H9 (cell line): ENCODE results near the gene SCOC. TPM values are rescaled to one million over a fixed set of nuclear protein-coding genes. Genes with fewer than 3 reads are reported as not detected.

Experiments
- DNase-seq: peaks from one replicate; pipeline ENCODE4 v3.0.0-alpha.2; 2017
- H2AFZ ChIP-seq: one replicate; pipeline ENCODE4 v1.6.1; 2013; ENCODE audit warnings: mild to moderate bottlenecking, low read length, control low read depth, moderate library complexity
- H2AK5ac ChIP-seq: 2 replicates; pipeline ENCODE4 v1.6.1; 2013; ENCODE audit warnings: low read length, control low read depth, mixed read lengths; ENCODE audit not compliant: insufficient read length
- H2BK120ac ChIP-seq: one replicate; pipeline ENCODE4 v1.6.1; 2013; ENCODE audit warnings: low read depth, mild to moderate bottlenecking, low read length, control low read depth, inconsistent platforms; ENCODE audit not compliant: poor library complexity, severe bottlenecking
- H2BK12ac ChIP-seq: 2 replicates; pipeline ENCODE4 v1.6.1; 2013; ENCODE audit warnings: low read length, control low read depth, mixed read lengths, low read depth; ENCODE audit not compliant: insufficient read length
- H2BK15ac ChIP-seq: 2 replicates; pipeline ENCODE4 v1.6.1; 2013; ENCODE audit warnings: low read depth, low read length, control low read depth
- H2BK20ac ChIP-seq: one replicate; pipeline ENCODE4 v1.6.1; 2013; ENCODE audit warnings: low read depth, mild to moderate bottlenecking, low read length, control low read depth, inconsistent platforms; ENCODE audit not compliant: poor library complexity, severe bottlenecking
- H2BK5ac ChIP-seq: 2 replicates; pipeline ENCODE4 v1.6.1; 2013; ENCODE audit warnings: low read length, control low read depth, mixed read lengths; ENCODE audit not compliant: insufficient read length
- H3K14ac ChIP-seq: 2 replicates; pipeline ENCODE4 v1.6.1; 2013; ENCODE audit warnings: low read length, control low read depth; ENCODE audit not compliant: insufficient read depth
- H3K18ac ChIP-seq: 2 replicates; pipeline ENCODE4 v1.6.1; 2013; ENCODE audit warnings: low read depth, mild to moderate bottlenecking, mixed read lengths, low read length, control low read depth; ENCODE audit not compliant: insufficient read length
- H3K23ac ChIP-seq: 2 replicates; pipeline ENCODE4 v1.6.1; 2013; ENCODE audit warnings: low read length, control low read depth, mixed read lengths, low read depth; ENCODE audit not compliant: insufficient read length
- H3K23me2 ChIP-seq: 2 replicates; pipeline ENCODE4 v1.6.1; 2013; ENCODE audit warnings: low read depth, mild to moderate bottlenecking, mixed read lengths, low read length, control low read depth; ENCODE audit not compliant: insufficient read length, poor library complexity, severe bottlenecking
- H3K27ac ChIP-seq: 2 replicates; pipeline ENCODE4 v1.5.1; 2013; ENCODE audit warnings: low read length, control low read depth, mixed read lengths, low read depth; ENCODE audit not compliant: insufficient read length
- H3K27me3 ChIP-seq: 2 replicates; pipeline ENCODE4 v1.6.1; 2013; ENCODE audit warnings: low read length, control low read depth, inconsistent platforms; ENCODE audit not compliant: insufficient read depth
- H3K4ac ChIP-seq: 2 replicates; pipeline ENCODE4 v1.6.1; 2013; ENCODE audit warnings: low read depth, mild to moderate bottlenecking, control low read depth, inconsistent platforms, low read length, moderate library complexity
- H3K4me1 ChIP-seq: 2 replicates; pipeline ENCODE4 v1.6.1; 2013; ENCODE audit warnings: low read length, control low read depth, inconsistent platforms; ENCODE audit not compliant: insufficient read depth
- H3K4me2 ChIP-seq: 2 replicates; pipeline ENCODE4 v1.6.1; 2013; ENCODE audit warnings: low read length, control low read depth, mixed read lengths; ENCODE audit not compliant: insufficient read length, insufficient read depth
- H3K56ac ChIP-seq: 2 replicates; pipeline ENCODE4 v1.6.1; 2013; ENCODE audit warnings: low read depth, mild to moderate bottlenecking, mixed read lengths, low read length, control low read depth; ENCODE audit not compliant: insufficient read length
- H3K79me1 ChIP-seq: 2 replicates; pipeline ENCODE4 v1.6.1; 2013; ENCODE audit warnings: low read depth, mild to moderate bottlenecking, moderate library complexity, low read length, control low read depth, inconsistent platforms; ENCODE audit not compliant: insufficient read depth, poor library complexity, severe bottlenecking
- H3K79me2 ChIP-seq: 2 replicates; pipeline ENCODE4 v1.6.1; 2013; ENCODE audit warnings: low read length, control low read depth, inconsistent platforms; ENCODE audit not compliant: insufficient read depth
- H3K9ac ChIP-seq: 2 replicates; pipeline ENCODE4 v1.6.1; 2013; ENCODE audit warnings: low read length, control low read depth, mixed read lengths; ENCODE audit not compliant: insufficient read length; ENCODE audit errors: extremely low read depth
- H3K9me3 ChIP-seq: one replicate; pipeline ENCODE4 v1.6.1; 2013; ENCODE audit warnings: low read depth, low read length, inconsistent platforms; ENCODE audit not compliant: control insufficient read depth
- H3T11ph ChIP-seq: one replicate; pipeline ENCODE4 v1.6.1; 2013; ENCODE audit warnings: mild to moderate bottlenecking, low read length, control low read depth, inconsistent platforms
- H4K20me1 ChIP-seq: one replicate; pipeline ENCODE4 v1.6.1; 2013; ENCODE audit not compliant: control insufficient read depth, insufficient read length, insufficient read depth
- H4K5ac ChIP-seq: 2 replicates; pipeline ENCODE4 v1.6.1; 2013; ENCODE audit warnings: low read depth, mild to moderate bottlenecking, mixed read lengths, low read length, control low read depth; ENCODE audit not compliant: insufficient read length
- H4K8ac ChIP-seq: replicated peaks from 2 replicates; pipeline ENCODE4 v1.6.1; 2013; ENCODE audit warnings: low read length, control low read depth, mixed read lengths, low read depth; ENCODE audit not compliant: insufficient read length
- H4K91ac ChIP-seq: 2 replicates; pipeline ENCODE4 v1.6.1; 2013; ENCODE audit warnings: low read depth, mild to moderate bottlenecking, moderate library complexity, mixed read lengths, low read length, control low read depth; ENCODE audit not compliant: insufficient read length
- H3K27ac Mint-ChIP-seq, 3 experiments: 2 replicates in 2 of 3; 3 replicates in 1 of 3; pipeline ENCODE4 v1.8.0; 2020 to 2021; ENCODE audit warnings: mixed read lengths in 3 of 3, mild to moderate bottlenecking in 1 of 3, moderate library complexity in 1 of 3
- H3K27me3 Mint-ChIP-seq: 2 replicates; pipeline ENCODE4 v1.8.0; 2021; ENCODE audit warnings: low read depth, mild to moderate bottlenecking, moderate library complexity, mixed read lengths
- H3K36me3 Mint-ChIP-seq, 3 experiments: 2 replicates in 2 of 3; 3 replicates in 1 of 3; pipeline ENCODE4 v1.8.0; 2020 to 2021; ENCODE audit warnings: low read depth in 3 of 3, mixed read lengths in 3 of 3; ENCODE audit not compliant: insufficient read depth in 1 of 3
- H3K4me1 Mint-ChIP-seq, 2 experiments: 2 replicates each; pipeline ENCODE4 v1.8.0; 2020; ENCODE audit warnings: mixed read lengths in 2 of 2
- H3K4me3 Mint-ChIP-seq, 2 experiments: 2 replicates in 1 of 2; 3 replicates in 1 of 2; pipeline ENCODE4 v1.8.0; 2020 to 2021; ENCODE audit warnings: mild to moderate bottlenecking in 2 of 2, mixed read lengths in 2 of 2, moderate library complexity in 1 of 2
- H3K9me3 Mint-ChIP-seq, 2 experiments: 2 replicates in 1 of 2; 3 replicates in 1 of 2; pipeline ENCODE4 v1.8.0; 2020; ENCODE audit warnings: mild to moderate bottlenecking in 2 of 2, mixed read lengths in 2 of 2, moderate library complexity in 1 of 2
- WGBS: extraction: QIAGEN DNeasy Blood & Tissue Kit; methylation state at CpG from one replicate; pipeline ENCODE4 v1.1.7; 2013; ENCODE audit warnings: missing lambda C conversion rate, low lambda C conversion rate, mixed read lengths; ENCODE audit not compliant: insufficient read length; ENCODE audit errors: extremely low coverage; 5-methylcytosine and 5-hydroxymethylcytosine counted together
- total RNA-seq: library from RNA; stranded (reverse); gene quantifications from 2 replicates; pipeline ENCODE4 v1.2.1, GENCODE V29; 2021
- TF ChIP-seq, protein P1 (sequence below): fragments of 200-600 bp; sonication (generic); conservative IDR thresholded peaks from 3 replicates; pipeline ENCODE4 v1.8.0; 2021; ENCODE audit warnings: antibody characterized with exemption, mild to moderate bottlenecking

Gene SCOC
- total RNA-seq, 1 experiment from 2014 or later: 29.4 TPM

DNA sequence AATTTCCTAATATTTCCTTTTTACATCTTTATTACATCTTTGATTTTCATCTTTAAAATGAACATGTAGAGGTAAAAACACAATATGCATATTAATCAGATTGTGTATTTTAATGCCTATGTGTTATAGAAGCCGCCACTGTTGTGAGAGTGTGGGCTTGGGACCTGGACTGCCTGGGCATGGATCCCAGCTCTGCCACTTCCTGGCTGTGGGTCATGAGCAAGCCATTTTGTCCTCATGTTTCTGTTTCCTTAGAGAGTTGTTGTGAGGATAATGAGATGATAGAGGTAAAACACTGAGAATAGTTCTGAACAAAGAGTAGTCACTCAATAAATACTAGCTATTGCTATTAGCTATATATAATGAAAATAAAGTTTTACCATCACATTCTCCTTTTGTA is 38.4 kb upstream of the SCOC start:
- DNase-seq: no peak
- Histone ChIP-seq H3K4me1 (no peaks in the 10 kb centered on the region), H3K14ac (no peak overlapping the region), H4K8ac (no peak overlapping the region), H3K4ac (no peak overlapping the region), H3K79me1 (no peaks in the 10 kb centered on the region), H3K9me3 (no peaks in the 10 kb centered on the region), H3K18ac (no peak overlapping the region), H3K9ac (no peak overlapping the region), H3K4me2 (no peak overlapping the region), H2BK15ac (no peak overlapping the region), H2AFZ (no peak overlapping the region), H2BK120ac (no peak overlapping the region), H2BK12ac (no peak overlapping the region), H3K27me3 (no peaks in the 10 kb centered on the region), H2BK5ac (no peak overlapping the region), H4K20me1 (no peaks in the 10 kb centered on the region), H3K56ac (no peak overlapping the region), H2AK5ac (no peak overlapping the region), H3K23me2 (no peaks in the 10 kb centered on the region), H3T11ph (no peak overlapping the region), H4K5ac (no peak overlapping the region), H3K79me2 (no peaks in the 10 kb centered on the region), H3K23ac (no peak overlapping the region), H2BK20ac (peak overlapping the region; percentile 45), H4K91ac (no peak overlapping the region), H3K27ac (no peak overlapping the region)
- H3K4me1 Mint-ChIP-seq: no peaks in the 10 kb centered on the region; a peak in 1 of 4 replicates
- H3K9me3 Mint-ChIP-seq: no peaks in the 10 kb centered on the region; a peak in 2 of 5 replicates
- TF ChIP-seq, protein P1, sequence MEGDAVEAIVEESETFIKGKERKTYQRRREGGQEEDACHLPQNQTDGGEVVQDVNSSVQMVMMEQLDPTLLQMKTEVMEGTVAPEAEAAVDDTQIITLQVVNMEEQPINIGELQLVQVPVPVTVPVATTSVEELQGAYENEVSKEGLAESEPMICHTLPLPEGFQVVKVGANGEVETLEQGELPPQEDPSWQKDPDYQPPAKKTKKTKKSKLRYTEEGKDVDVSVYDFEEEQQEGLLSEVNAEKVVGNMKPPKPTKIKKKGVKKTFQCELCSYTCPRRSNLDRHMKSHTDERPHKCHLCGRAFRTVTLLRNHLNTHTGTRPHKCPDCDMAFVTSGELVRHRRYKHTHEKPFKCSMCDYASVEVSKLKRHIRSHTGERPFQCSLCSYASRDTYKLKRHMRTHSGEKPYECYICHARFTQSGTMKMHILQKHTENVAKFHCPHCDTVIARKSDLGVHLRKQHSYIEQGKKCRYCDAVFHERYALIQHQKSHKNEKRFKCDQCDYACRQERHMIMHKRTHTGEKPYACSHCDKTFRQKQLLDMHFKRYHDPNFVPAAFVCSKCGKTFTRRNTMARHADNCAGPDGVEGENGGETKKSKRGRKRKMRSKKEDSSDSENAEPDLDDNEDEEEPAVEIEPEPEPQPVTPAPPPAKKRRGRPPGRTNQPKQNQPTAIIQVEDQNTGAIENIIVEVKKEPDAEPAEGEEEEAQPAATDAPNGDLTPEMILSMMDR: no peak
- H3K4me3 Mint-ChIP-seq: no peak overlapping the region
- H3K27ac Mint-ChIP-seq: no peak overlapping the region
- H3K36me3 Mint-ChIP-seq: no peaks in the 10 kb centered on the region; a peak in 1 of 7 replicates
- H3K27me3 Mint-ChIP-seq: peaks cover 2% of the 10 kb centered on the region
- WGBS: no CpG with 5 or more reads among the region's 1 CpG
